ENCODE data around the gene SNN. TPM values are rescaled to one million over a fixed set of nuclear protein-coding genes. Genes with fewer than 3 reads are reported as not detected.

Gene SNN
- total and polyA plus RNA-seq, 7 donors, result 5.1 to 15.3 (median 13.0) TPM

- H3K27me3 ChIP-seq, result no peaks in the 10 kb centered on the region
- H3K4me3 ChIP-seq, result no peak overlapping the region
- H3K36me3 ChIP-seq, result peaks cover 7 to 18% (median 12%) of the 10 kb centered on the region in 4 donors
- intact Hi-C loops (cut with DNase I), result loop anchor here (5.0 to 10.0 kb wide), 2 partner anchors 40 to 122 kb away; partner anchors contain the start of gene ZC3H7A
- no peak for DNase-seq
- no peak for TF ChIP-seq POLR2AphosphoS5 (IDR thresholded peaks at IDR 0.05)
- no peak for TF ChIP-seq CTCF (IDR thresholded peaks at IDR 0.05)
- TF ChIP-seq POLR2A (IDR thresholded peaks at IDR 0.05), result no peak
- TF ChIP-seq EP300 (IDR thresholded peaks at IDR 0.05), result no peak
- H3K9me3 ChIP-seq, result no peaks in the 10 kb centered on the region
- peak overlapping the region; percentile 44 to 54 (median 50) for H3K27ac ChIP-seq
- H3K4me1 ChIP-seq, result peaks cover 0 to 72% (median 66%) of the 10 kb centered on the region in 4 donors
- WGBS, 2 donors, result 72 to 85% methylated on average over 25 of the region's 25 CpGs
These were observed 4.2 kb downstream of the SNN start for GRCh38 chr16:11672206-11673090.

GRCh38 chr16:11673091-11674000, 5.1 kb downstream of the SNN start:
- DNase-seq, result no peak
- peaks cover 7 to 27% (median 13%) of the 10 kb centered on the region in 4 donors for H3K36me3 ChIP-seq
- peaks cover 0 to 71% (median 64%) of the 10 kb centered on the region in 4 donors for H3K4me1 ChIP-seq
- H3K9me3 ChIP-seq, result no peaks in the 10 kb centered on the region
- peak overlapping the region; percentile 44 to 54 (median 50) for H3K27ac ChIP-seq
- TF ChIP-seq CTCF (IDR thresholded peaks at IDR 0.05) (no peak), EP300 (IDR thresholded peaks at IDR 0.05) (no peak), POLR2AphosphoS5 (IDR thresholded peaks at IDR 0.05) (no peak), POLR2A (IDR thresholded peaks at IDR 0.05) (no peak)
- intact Hi-C loops (cut with DNase I), result loop anchor here (5.0 to 10.0 kb wide), 2 partner anchors 39 to 121 kb away; partner anchors contain the start of gene ZC3H7A
- no peaks in the 10 kb centered on the region for H3K27me3 ChIP-seq
- WGBS, 2 donors, result 85 to 91% methylated on average over 25 of the region's 25 CpGs
- no peak overlapping the region for H3K4me3 ChIP-seq

- peaks cover 7 to 36% (median 18%) of the 10 kb centered on the region in 4 donors for H3K36me3 ChIP-seq
- WGBS, 2 donors, result 91 to 93% methylated on average over 25 of the region's 25 CpGs
- no peak for DNase-seq
- H3K4me1 ChIP-seq, result peaks cover 0 to 71% (median 62%) of the 10 kb centered on the region in 4 donors
- no peak overlapping the region for H3K4me3 ChIP-seq
- H3K27ac ChIP-seq, result peak overlapping the region; percentile 44 to 54 (median 50)
- H3K9me3 ChIP-seq, result no peaks in the 10 kb centered on the region
- intact Hi-C loops (cut with DNase I), result loop anchor here (5.0 to 10.0 kb wide), 2 partner anchors 38 to 121 kb away; partner anchors contain the start of gene ZC3H7A
- TF ChIP-seq POLR2AphosphoS5 (IDR thresholded peaks at IDR 0.05) (no peak), EP300 (IDR thresholded peaks at IDR 0.05) (no peak), CTCF (IDR thresholded peaks at IDR 0.05) (no peak), POLR2A (IDR thresholded peaks at IDR 0.05) (no peak)
- no peaks in the 10 kb centered on the region for H3K27me3 ChIP-seq
These were observed 6.0 kb downstream of the SNN start for GRCh38 chr16:11674001-11674817.

Data from sigmoid colon (tissue), 7 donors.